Bladder microvascular endothelial cell (primary cell): ENCODE data around the gene ZFR. TPM values are rescaled to one million over a fixed set of nuclear protein-coding genes. Genes with fewer than 3 reads are reported as not detected.

Source experiments
- total RNA-seq: library from RNA; depleted of rRNA; stranded (reverse); fragments of >200 nt; gene quantifications from 2 replicates; pipeline ENCODE4 v1.2.3, GENCODE V29; 2014

ZFR gene
- total RNA-seq = 38.0 and 80.2 TPM in 2 replicates

DNA sequence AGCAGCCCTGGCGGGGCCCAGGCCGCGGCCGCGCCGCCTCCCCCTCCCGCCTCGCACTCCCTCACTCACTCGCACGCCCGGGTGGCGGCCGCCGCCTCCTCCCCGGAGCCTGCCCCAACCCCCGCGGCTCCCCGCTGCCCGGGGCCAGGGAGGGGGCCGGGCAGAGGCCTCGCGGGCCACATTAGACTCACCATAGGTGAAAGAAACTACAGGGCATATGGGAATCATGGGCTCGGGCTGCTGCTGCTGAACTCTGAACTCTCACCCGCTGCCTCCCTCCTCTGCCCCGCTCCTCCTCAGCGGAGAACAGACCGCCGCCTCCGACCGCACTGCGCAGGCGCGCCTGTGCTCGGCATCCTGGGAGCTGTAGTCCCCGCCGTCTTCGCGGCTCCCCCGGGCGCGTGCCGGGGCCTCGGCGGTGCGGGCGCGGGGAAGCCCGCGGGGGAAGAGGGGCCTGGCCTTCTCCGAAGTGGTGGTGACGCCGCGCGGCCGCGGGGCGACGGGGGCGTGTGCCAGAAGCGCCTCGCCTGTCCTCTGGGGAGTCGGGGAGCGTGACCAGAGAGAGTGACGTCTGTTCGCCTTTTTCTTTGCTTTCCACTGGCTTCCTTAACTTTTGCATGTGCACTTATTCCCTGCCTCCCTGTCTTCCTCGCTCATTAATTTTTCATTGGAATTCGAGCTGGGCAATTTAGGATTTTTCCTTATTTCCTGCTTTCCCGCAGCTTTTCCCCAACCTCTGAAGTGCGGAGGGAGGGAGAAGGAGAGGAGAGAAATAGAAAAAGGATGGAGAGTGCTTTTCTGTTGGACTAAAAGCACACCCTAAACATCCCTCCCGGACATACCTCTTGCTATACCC is at the start of gene ZFR:
ZFR (minus strand) TSS at position 310 of the 856 bp plus-strand sequence; CDS start at position 228, 82 bp downstream.

DNA sequence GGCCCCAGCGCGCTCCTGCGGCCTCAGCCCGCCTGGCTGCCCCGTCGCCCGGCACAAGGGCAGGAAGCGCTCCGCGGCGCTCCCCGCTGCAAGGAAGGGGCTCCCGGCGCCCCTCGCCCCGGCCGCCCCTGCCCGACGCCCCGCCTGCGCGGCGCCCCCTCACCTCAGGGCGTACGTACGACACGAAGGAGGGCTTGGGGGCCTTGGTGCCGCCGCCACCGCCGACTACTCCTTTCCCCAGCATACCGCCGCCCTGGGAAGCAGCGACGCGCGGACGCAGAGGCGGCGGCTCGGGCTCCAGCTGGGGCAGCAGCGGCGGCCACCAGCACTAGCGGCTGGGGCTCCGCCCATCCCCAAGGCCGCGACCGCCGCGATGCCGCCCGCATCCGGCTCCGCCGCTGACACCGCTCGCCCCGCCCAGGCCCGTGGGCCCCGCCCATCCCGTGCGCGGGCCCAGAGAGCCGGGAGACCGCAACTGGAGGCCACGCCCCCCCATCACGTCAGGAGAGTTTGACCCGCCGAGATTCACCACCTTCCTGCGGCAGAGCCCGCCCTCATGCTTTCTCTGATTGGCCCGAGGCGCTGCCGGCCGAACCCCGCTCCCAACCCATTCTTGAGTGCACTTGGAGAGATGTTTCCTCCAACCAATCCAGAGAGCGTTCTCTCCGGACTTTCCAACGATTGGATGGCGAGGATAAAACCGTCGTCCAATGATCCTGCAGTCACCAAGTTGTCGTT is 131.8 kb downstream of the ZFR start, which contains the start of gene MTMR12:
MTMR12 (minus strand) TSS at position 345 of the 738 bp plus-strand sequence; CDS start at position 244, 101 bp downstream.

Other genes starting within 250 kb of the ZFR start
- gene MTMR12, start 131.8 kb downstream of the ZFR start, total RNA-seq = 26.7 and 58.5 TPM in 2 replicates
- gene SUB1, start 140.8 kb upstream of the ZFR start, total RNA-seq = 53.7 and 201 TPM in 2 replicates